T-helper 1 cell treated with Interleukin-12 subunit alpha and Interleukin-12 subunit beta and Interleukin-4 antibody, amounts not matched to agents 30 μg/mL and 1 μg/mL, for 36 hours (primary cell): ENCODE measurements around the gene WDR17.

Source experiments
- H3K27ac Mint-ChIP-seq: one replicate; pipeline ENCODE4 v1.8.0; 2021; ENCODE audit warnings: mild to moderate bottlenecking, mixed read lengths
- H3K27me3 Mint-ChIP-seq: one replicate; pipeline ENCODE4 v1.8.0; 2021; ENCODE audit warnings: low read depth, mixed read lengths
- H3K36me3 Mint-ChIP-seq: one replicate; pipeline ENCODE4 v1.8.0; 2021; ENCODE audit warnings: low read depth, mixed read lengths
- H3K4me1 Mint-ChIP-seq: one replicate; pipeline ENCODE4 v1.8.0; 2021; ENCODE audit warnings: low read depth, mixed read lengths
- H3K4me3 Mint-ChIP-seq: one replicate; pipeline ENCODE4 v1.8.0; 2021; ENCODE audit warnings: mild to moderate bottlenecking, moderate library complexity, mixed read lengths
- H3K9me3 Mint-ChIP-seq: one replicate; pipeline ENCODE4 v1.8.0; 2021; ENCODE audit warnings: mixed read lengths

The WDR17 gene

DNA sequence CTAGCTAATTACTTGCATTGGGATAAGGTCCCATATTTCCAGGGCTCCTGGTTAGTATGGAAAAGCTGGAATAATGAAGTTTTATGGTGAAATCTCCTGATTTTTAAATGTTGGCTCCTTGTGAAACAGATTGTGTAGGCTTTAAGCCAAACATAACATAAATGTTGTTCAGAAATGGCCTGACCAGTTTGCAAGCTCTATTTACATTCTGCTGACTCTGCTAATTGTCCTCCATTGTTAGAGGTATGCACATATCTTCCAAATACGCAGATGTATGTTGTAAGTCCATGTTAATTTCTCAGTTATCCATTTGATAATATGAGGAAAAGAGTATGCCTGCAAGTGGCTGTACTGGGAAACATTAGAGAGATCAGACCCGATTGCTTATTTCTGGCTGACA, 11.9 kb upstream of the WDR17 start:
- H3K4me1 Mint-ChIP-seq: no peaks in the 10 kb centered on the region
- no peaks in the 10 kb centered on the region for H3K36me3 Mint-ChIP-seq
- H3K27me3 Mint-ChIP-seq: no peaks in the 10 kb centered on the region
- H3K4me3 Mint-ChIP-seq: no peak overlapping the region
- H3K9me3 Mint-ChIP-seq: no peaks in the 10 kb centered on the region
- H3K27ac Mint-ChIP-seq: no peak overlapping the region

DNA sequence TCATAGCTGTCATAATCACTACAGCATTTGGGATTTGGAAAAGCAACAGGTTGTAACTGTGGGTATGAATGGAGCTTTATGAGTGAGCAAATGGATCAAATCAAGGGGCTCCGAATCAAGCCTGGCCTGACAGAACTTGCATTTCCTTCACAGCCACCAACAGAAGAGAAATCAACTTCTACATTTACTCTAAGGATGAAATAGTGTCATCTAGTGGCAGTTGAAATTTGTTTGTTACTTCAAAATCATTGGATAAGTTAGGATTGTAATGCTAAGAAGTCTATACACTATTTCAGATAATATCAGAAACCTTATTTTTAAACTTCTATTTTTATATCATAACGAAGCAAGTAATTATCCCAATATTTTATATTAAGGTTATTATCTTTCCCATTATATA, 10.7 kb upstream of the WDR17 start:
- Mint-ChIP-seq H3K27ac (no peak overlapping the region), H3K4me1 (no peaks in the 10 kb centered on the region), H3K36me3 (no peaks in the 10 kb centered on the region), H3K9me3 (no peaks in the 10 kb centered on the region), H3K4me3 (no peak overlapping the region), H3K27me3 (no peaks in the 10 kb centered on the region)

DNA sequence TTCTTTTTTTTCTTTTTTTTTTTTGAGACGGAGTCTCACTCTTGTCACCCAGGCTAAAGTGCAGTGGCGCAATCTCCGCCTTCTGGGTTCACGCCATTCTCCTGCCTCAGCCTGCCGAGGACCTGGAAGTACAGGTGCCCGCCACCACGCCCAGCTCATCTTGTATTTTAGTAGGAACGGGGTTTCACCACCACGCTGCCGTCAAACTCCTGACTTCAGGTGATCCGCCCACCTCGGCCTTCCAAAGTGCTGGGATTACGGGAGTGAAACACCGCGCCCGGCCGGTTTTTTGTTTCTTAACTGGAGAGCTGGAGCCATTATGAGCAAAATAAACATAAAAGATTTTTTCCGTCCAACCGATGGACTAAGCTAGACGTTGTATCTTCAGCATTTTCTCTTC, 1.9 kb upstream of the WDR17 start:
- Mint-ChIP-seq H3K4me1 (peaks cover 10% of the 10 kb centered on the region), H3K27ac (no peak overlapping the region), H3K27me3 (peaks cover 26% of the 10 kb centered on the region), H3K4me3 (no peak overlapping the region), H3K36me3 (no peaks in the 10 kb centered on the region), H3K9me3 (no peaks in the 10 kb centered on the region)

GRCh38 chr4:176064539-176064938, 1.1 kb upstream of the WDR17 start:
- Mint-ChIP-seq H3K27me3 (peaks cover 26% of the 10 kb centered on the region), H3K36me3 (no peaks in the 10 kb centered on the region), H3K27ac (no peak overlapping the region), H3K4me1 (peaks cover 10% of the 10 kb centered on the region), H3K4me3 (no peak overlapping the region), H3K9me3 (no peaks in the 10 kb centered on the region)

DNA sequence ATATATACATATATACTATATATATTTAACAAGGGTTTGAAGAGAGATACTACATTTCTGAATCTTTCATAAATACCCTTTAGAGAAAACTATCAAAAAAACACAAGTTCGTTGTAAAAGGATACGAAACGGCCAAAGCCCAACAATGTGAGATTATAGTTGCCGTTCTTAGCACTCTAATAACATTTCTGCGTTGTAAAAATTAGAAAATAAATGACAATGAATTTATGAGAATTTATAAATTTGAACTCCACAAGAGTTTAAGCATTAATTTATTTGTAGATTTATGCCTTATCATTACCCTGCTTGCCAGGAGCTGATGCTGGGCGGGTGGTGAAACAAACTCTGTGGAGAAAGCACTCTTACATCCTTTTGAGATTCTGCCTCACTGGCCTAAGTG, 1.1 kb downstream of the WDR17 start:
- no peaks in the 10 kb centered on the region for H3K9me3 Mint-ChIP-seq

DNA sequence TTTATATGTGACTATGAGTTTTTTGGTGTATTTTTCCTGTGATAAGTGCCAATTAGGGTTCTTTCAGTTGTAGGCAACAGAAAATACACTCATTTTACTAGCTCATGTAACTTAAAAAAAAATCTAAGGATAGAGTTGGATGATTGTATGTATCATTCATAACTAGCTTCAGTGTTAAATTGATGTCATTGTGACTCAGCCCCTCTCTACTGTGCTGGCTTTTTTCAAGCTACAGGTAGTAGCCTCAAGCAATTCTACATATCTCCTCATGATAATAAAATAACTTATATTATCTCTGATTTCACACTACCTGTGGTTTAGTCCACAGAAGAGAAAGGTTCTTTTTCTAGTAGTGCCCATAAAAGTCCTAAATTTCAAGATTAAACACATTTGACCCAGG, 11.9 kb downstream of the WDR17 start:
- Mint-ChIP-seq H3K9me3 (no peaks in the 10 kb centered on the region), H3K4me1 (no peaks in the 10 kb centered on the region), H3K27ac (no peak overlapping the region)

More for the DNA sequence above, 1.1 kb downstream of the WDR17 start:
- no peak overlapping the region for H3K4me3 Mint-ChIP-seq
- no peaks in the 10 kb centered on the region for H3K36me3 Mint-ChIP-seq
- no peak overlapping the region for H3K27ac Mint-ChIP-seq
- peaks cover 10% of the 10 kb centered on the region for H3K4me1 Mint-ChIP-seq
- peaks cover 26% of the 10 kb centered on the region for H3K27me3 Mint-ChIP-seq

GRCh38 chr4:176084769-176085168, 19.1 kb downstream of the WDR17 start:
- H3K36me3 Mint-ChIP-seq: no peaks in the 10 kb centered on the region

More for the DNA sequence above, 11.9 kb downstream of the WDR17 start:
- Mint-ChIP-seq H3K36me3 (no peaks in the 10 kb centered on the region), H3K4me3 (no peak overlapping the region), H3K27me3 (no peaks in the 10 kb centered on the region)

GRCh38 chr4:176090115-176090514, 24.5 kb downstream of the WDR17 start:
- Mint-ChIP-seq H3K4me1 (no peaks in the 10 kb centered on the region), H3K9me3 (no peaks in the 10 kb centered on the region), H3K4me3 (no peak overlapping the region), H3K27me3 (no peaks in the 10 kb centered on the region), H3K36me3 (no peaks in the 10 kb centered on the region), H3K27ac (no peak overlapping the region)

More at GRCh38 chr4:176084769-176085168, 19.1 kb downstream of the WDR17 start:
- Mint-ChIP-seq H3K4me3 (no peak overlapping the region), H3K27ac (no peak overlapping the region), H3K27me3 (no peaks in the 10 kb centered on the region), H3K4me1 (no peaks in the 10 kb centered on the region), H3K9me3 (no peaks in the 10 kb centered on the region)

DNA sequence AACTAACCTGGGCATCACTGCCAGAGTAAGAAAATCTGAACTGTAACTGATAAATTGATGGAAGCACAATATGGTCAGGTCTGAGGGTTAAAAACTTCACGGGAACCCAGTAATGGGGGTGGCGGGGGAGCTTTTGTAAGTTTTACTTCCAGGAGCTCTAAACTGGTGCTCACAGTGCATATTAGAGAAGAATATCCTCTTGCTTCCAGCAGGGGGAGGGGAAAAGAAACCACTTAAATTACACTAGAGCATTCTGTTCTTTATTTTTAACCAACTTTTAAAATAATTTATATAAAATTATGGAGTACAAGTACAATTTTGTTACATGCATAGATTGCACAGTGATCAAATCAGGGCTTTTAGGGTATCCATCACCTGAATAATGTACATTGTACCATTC, 33.7 kb downstream of the WDR17 start:
- no peak overlapping the region for H3K4me3 Mint-ChIP-seq
- H3K27ac Mint-ChIP-seq: no peak overlapping the region
- no peaks in the 10 kb centered on the region for H3K27me3 Mint-ChIP-seq
- H3K9me3 Mint-ChIP-seq: peaks cover 6% of the 10 kb centered on the region
- H3K36me3 Mint-ChIP-seq: no peaks in the 10 kb centered on the region
- H3K4me1 Mint-ChIP-seq: no peaks in the 10 kb centered on the region

DNA sequence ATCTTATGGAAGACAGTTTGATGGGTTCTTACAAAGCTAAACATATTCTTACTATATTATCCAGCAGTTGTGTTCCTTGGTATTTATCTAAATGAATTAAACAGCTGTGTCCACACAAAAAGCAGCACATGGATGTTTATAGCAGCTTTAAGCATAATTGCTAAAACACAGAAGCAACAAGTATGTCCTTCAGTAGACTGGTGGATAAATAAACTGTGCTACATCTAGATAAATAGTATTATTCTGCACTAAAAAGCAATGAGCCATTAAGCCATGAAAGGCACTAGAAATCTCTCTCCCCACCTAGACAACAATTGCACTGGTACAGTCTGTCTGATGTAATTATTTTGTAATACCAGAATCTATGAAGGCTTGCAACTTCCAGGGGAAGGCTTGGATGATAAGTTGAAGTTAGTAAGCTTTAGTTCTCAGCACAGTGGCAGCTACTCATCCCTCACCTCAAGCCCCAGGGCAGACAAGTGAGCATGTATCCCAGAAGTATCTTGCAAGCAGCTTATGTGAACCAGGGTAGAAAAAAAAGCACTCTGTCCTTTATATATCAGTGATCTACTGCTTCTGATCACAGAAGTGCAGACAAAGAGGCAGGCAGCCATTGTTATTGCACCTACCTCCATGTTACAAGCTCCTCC, 36.9 kb downstream of the WDR17 start:
- H3K27ac Mint-ChIP-seq: no peak overlapping the region
- H3K27me3 Mint-ChIP-seq: no peaks in the 10 kb centered on the region
- H3K9me3 Mint-ChIP-seq: peaks cover 6% of the 10 kb centered on the region
- no peaks in the 10 kb centered on the region for H3K36me3 Mint-ChIP-seq
- no peak overlapping the region for H3K4me3 Mint-ChIP-seq
- no peaks in the 10 kb centered on the region for H3K4me1 Mint-ChIP-seq

GRCh38 chr4:176107695-176108094, 42.1 kb downstream of the WDR17 start:
- H3K36me3 Mint-ChIP-seq: no peaks in the 10 kb centered on the region
- peaks cover 6% of the 10 kb centered on the region for H3K9me3 Mint-ChIP-seq
- no peak overlapping the region for H3K4me3 Mint-ChIP-seq
- no peak overlapping the region for H3K27ac Mint-ChIP-seq
- H3K27me3 Mint-ChIP-seq: no peaks in the 10 kb centered on the region
- H3K4me1 Mint-ChIP-seq: no peaks in the 10 kb centered on the region

GRCh38 chr4:176123710-176124407, 58.2 kb downstream of the WDR17 start:
- Mint-ChIP-seq H3K36me3 (no peaks in the 10 kb centered on the region), H3K27me3 (no peaks in the 10 kb centered on the region), H3K4me3 (no peak overlapping the region), H3K4me1 (peaks cover 3% of the 10 kb centered on the region), H3K27ac (no peak overlapping the region), H3K9me3 (no peaks in the 10 kb centered on the region)

DNA sequence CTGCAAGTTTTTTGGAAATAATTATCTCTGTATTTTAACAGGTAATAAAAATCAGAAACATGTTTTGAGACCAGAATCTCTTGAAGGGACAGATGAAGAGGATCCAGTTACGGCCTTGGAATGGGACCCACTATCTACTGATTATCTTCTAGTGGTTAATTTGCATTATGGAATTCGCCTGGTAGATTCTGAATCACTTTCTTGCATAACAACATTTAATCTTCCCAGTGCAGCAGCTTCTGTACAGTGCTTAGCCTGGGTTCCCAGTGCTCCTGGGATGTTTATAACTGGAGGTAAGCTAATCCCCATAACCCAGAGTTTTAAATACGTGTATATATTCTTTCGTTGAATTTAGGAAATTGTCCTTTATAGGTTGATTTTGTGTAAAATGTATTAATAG, 59.4 kb downstream of the WDR17 start:
- H3K4me1 Mint-ChIP-seq: peaks cover 3% of the 10 kb centered on the region
- no peaks in the 10 kb centered on the region for H3K27me3 Mint-ChIP-seq
- H3K27ac Mint-ChIP-seq: no peak overlapping the region
- H3K4me3 Mint-ChIP-seq: no peak overlapping the region
- H3K9me3 Mint-ChIP-seq: no peaks in the 10 kb centered on the region
- H3K36me3 Mint-ChIP-seq: no peaks in the 10 kb centered on the region

GRCh38 chr4:176134670-176135069, 69.0 kb downstream of the WDR17 start:
- Mint-ChIP-seq H3K27ac (no peak overlapping the region), H3K36me3 (no peaks in the 10 kb centered on the region), H3K9me3 (no peaks in the 10 kb centered on the region), H3K4me3 (no peak overlapping the region), H3K27me3 (no peaks in the 10 kb centered on the region), H3K4me1 (no peaks in the 10 kb centered on the region)

DNA sequence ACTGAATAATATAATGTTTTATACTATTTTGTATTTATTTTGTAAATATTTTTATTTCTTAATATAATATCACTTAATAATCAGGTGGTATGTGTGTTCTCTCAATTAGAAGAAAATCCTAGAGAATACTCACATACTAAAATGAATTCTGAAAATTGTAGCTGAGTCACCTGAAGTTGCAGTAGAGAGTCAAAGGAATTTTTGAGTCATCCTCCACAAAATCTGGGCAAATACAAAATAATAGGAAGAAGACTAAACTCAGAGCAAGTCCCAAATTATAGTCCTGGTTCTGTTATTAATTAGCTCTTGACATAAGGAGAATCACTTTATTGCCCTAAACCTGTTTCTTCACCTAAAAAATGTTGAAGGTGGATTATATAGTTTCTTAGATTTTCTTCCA, 72.0 kb downstream of the WDR17 start:
- Mint-ChIP-seq H3K27ac (no peak overlapping the region), H3K4me3 (no peak overlapping the region), H3K36me3 (no peaks in the 10 kb centered on the region), H3K4me1 (no peaks in the 10 kb centered on the region), H3K27me3 (no peaks in the 10 kb centered on the region), H3K9me3 (no peaks in the 10 kb centered on the region)
